DND-41 (cell line): ENCODE results near the gene TBC1D4.

Experiments used
- ATAC-seq: fragments of 200-7000 bp; cut with Tn5 transposase; 3 replicates; pipeline ENCODE4 v1.9.1; 2021; ENCODE audit warnings: low read depth; ENCODE audit not compliant: insufficient read depth
- DNase-seq: peaks from one replicate; pipeline ENCODE4 v3.0.0-alpha.2; 2020
- H2AFZ ChIP-seq: 2 replicates; pipeline ENCODE4 v1.6.0; 2012; ENCODE audit warnings: low read depth, low read length
- H3K27ac ChIP-seq: 2 replicates; pipeline ENCODE4 v1.5.1; 2012; ENCODE audit warnings: low read length, inconsistent platforms
- H3K27me3 ChIP-seq: fragments of 200-600 bp; sonication (generic); 2 replicates; pipeline ENCODE4 v1.6.0; 2012; ENCODE audit warnings: low read length, mild to moderate bottlenecking, inconsistent platforms; ENCODE audit not compliant: insufficient read depth, poor library complexity
- H3K36me3 ChIP-seq: 2 replicates; pipeline ENCODE4 v1.5.1; 2012; ENCODE audit warnings: low read length, inconsistent platforms; ENCODE audit not compliant: insufficient read depth
- H3K4me1 ChIP-seq: 2 replicates; pipeline ENCODE4 v1.5.1; 2012; ENCODE audit warnings: mild to moderate bottlenecking, low read length; ENCODE audit not compliant: insufficient read depth
- H3K4me2 ChIP-seq: 2 replicates; pipeline ENCODE4 v1.6.0; 2012; ENCODE audit warnings: mild to moderate bottlenecking, moderate library complexity, low read length, inconsistent platforms; ENCODE audit not compliant: insufficient read depth
- H3K4me3 ChIP-seq, 2 experiments: fragments of 200-600 bp in 1 of 2; shearing (Covaris generic) in 1 of 2; 2 replicates each; pipeline ENCODE4 v1.5.1; 2012 to 2016; ENCODE audit warnings: inconsistent platforms in 2 of 2, low read length in 2 of 2, mild to moderate bottlenecking in 2 of 2, low read depth in 1 of 2, moderate library complexity in 1 of 2
- H3K79me2 ChIP-seq: 2 replicates; pipeline ENCODE4 v1.6.0; 2012; ENCODE audit warnings: low read length, inconsistent platforms; ENCODE audit not compliant: insufficient read depth
- H3K9ac ChIP-seq: 2 replicates; pipeline ENCODE4 v1.6.0; 2012; ENCODE audit warnings: low read depth, mild to moderate bottlenecking, inconsistent platforms, low read length, moderate library complexity
- H3K9me3 ChIP-seq: 2 replicates; pipeline ENCODE4 v1.5.1; 2012; ENCODE audit warnings: low read length, moderate library complexity, mild to moderate bottlenecking, inconsistent platforms; ENCODE audit not compliant: insufficient read depth, severe bottlenecking
- H4K20me1 ChIP-seq: 2 replicates; pipeline ENCODE4 v1.6.0; 2012; ENCODE audit warnings: low read length; ENCODE audit not compliant: insufficient read depth
- CTCF ChIP-seq: IDR thresholded peaks from 2 replicates; pipeline ENCODE4 v1.5.1; 2012; ENCODE audit warnings: borderline replicate concordance, low read length, moderate library complexity, mild to moderate bottlenecking; ENCODE audit not compliant: poor library complexity, severe bottlenecking; ENCODE audit errors: extremely low read depth
- EZH2 ChIP-seq: IDR thresholded peaks from 3 replicates; pipeline ENCODE4 v1.6.1; 2012; ENCODE audit warnings: borderline replicate concordance, low read depth, mild to moderate bottlenecking, moderate library complexity, low read length, inconsistent platforms; ENCODE audit not compliant: severe bottlenecking

The TBC1D4 gene

GRCh38 chr13:75446874-75447273, 35.1 kb downstream of the TBC1D4 start:
- ATAC-seq (no peak), DNase-seq (no peak)
- no peak for TF ChIP-seq EZH2
- no peak for TF ChIP-seq CTCF
- Histone ChIP-seq H3K27ac (no peak overlapping the region), H4K20me1 (no peaks in the 10 kb centered on the region), H2AFZ (no peak overlapping the region), H3K4me1 (no peaks in the 10 kb centered on the region), H3K27me3 (no peaks in the 10 kb centered on the region), H3K79me2 (no peaks in the 10 kb centered on the region), H3K4me3 (no peak overlapping the region), H3K9ac (no peak overlapping the region), H3K36me3 (no peaks in the 10 kb centered on the region), H3K4me2 (no peak overlapping the region), H3K9me3 (no peaks in the 10 kb centered on the region)

GRCh38 chr13:75445717-75446499, 36.1 kb downstream of the TBC1D4 start:
- no peak overlapping the region for H3K4me3 ChIP-seq
- no peaks in the 10 kb centered on the region for H3K9me3 ChIP-seq
- TF ChIP-seq EZH2 = no peak
- TF ChIP-seq CTCF = no peak
- H4K20me1 ChIP-seq = no peaks in the 10 kb centered on the region
- DNase-seq = no peak
- no peaks in the 10 kb centered on the region for H3K4me1 ChIP-seq
- H3K9ac ChIP-seq = no peak overlapping the region
- H3K79me2 ChIP-seq = no peaks in the 10 kb centered on the region
- H3K36me3 ChIP-seq = no peaks in the 10 kb centered on the region
- H2AFZ ChIP-seq = no peak overlapping the region
- no peaks in the 10 kb centered on the region for H3K27me3 ChIP-seq
- H3K27ac ChIP-seq = no peak overlapping the region
- no peak overlapping the region for H3K4me2 ChIP-seq
- ATAC-seq = no peak

GRCh38 chr13:75444016-75444415, 38.0 kb downstream of the TBC1D4 start:
- no peaks in the 10 kb centered on the region for H3K79me2 ChIP-seq
- H4K20me1 ChIP-seq = no peaks in the 10 kb centered on the region
- H3K4me1 ChIP-seq = no peaks in the 10 kb centered on the region
- H3K36me3 ChIP-seq = no peaks in the 10 kb centered on the region
- H3K4me2 ChIP-seq = no peak overlapping the region
- H3K27me3 ChIP-seq = no peaks in the 10 kb centered on the region
- H3K4me3 ChIP-seq = no peak overlapping the region
- ATAC-seq (no peak), DNase-seq (no peak)
- no peaks in the 10 kb centered on the region for H3K9me3 ChIP-seq
- H3K27ac ChIP-seq = no peak overlapping the region
- H3K9ac ChIP-seq = no peak overlapping the region
- TF ChIP-seq CTCF (no peak), EZH2 (no peak)
- H2AFZ ChIP-seq = no peak overlapping the region
